Fibroblast of skin of right biceps (primary cell): ENCODE measurements around the gene TSKU.

Source experiments
- DNase-seq: peaks from one replicate; pipeline ENCODE4 v3.0.0-alpha.2; 2013

The TSKU gene

DNA sequence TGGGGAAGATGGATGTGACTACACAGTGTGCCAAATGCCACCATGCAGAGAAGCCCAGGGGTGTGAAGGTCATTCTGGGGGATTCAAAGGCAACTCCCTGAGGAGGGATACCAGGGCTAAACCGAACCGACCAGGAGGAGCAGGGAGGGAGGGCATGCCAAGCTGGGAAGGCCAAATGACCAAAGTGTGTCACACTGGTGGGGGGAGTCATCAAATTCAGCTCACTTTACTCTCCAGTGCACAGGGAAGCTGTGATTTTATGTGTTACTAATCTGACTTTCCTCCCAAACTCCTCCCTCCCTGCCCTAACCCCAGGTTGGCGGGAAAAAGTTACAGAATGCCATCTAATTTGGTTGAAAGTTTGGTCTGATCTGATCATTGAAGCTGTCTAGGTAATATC, 29.7 kb upstream of the TSKU start:
- DNase-seq: no peak

- DNase-seq: no peak
Observed at GRCh38 chr11:76753950-76754349, 29.2 kb upstream of the TSKU start.

- no peak for DNase-seq
Observed at GRCh38 chr11:76756341-76756741, 26.8 kb upstream of the TSKU start.

DNA sequence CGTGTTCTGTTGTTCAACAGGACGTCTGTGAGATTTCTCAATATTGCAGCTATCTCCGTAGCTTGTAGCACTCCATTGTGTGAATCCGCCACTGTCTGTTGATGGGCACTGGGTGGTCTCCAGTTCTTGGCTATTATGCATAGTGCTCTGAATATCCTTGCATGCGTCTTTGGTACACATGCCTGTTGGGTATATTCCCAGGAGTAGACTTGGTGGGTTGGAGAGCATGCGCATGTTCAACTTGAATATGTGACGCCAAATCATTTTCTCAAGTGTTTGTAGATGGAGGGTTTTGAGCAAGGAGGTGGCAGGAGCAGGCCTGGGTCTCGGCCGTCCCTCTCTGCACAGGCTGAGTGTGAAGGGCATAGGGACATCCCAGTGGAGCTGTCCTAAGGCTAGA, 24.8 kb upstream of the TSKU start:
- DNase-seq: no peak

DNA sequence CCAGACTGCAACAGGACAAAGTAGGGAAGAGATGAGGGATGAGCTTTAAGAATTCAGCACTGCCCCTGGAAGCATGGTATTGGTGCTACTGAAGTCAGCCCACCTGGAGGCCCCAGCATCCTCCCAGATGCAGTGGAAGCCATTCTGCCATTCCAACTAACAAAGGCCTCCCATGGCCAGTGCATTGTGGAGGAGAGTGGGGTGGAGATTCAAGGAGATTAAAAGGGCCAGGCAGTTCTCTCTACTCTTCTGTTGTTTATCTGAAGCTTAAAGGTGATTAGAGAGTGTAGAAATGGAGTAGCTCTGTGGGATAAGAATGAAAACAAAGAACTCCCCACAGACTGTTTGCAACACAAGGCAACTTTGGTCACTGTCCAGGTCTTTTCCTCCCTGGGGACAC, 24.1 kb upstream of the TSKU start:
- no peak for DNase-seq

DNA sequence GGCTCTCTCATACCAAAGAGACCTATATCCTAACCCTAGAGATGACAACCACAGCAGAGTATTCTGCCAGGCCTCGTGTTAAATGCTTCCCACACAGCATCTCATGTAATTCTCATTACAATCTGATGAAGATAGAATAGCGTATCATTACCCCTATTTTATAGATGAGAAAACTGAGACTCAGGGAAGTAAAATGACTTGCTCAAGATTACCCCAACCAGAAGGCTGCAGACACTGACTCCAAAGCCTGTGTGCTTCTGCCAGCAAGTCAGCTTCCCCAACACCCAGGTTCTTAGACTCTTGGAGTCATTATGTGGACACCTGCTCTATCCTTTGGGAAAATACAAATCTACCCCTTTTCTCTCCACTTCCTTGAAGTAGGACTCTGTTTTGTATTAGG, 23.6 kb upstream of the TSKU start:
- no peak for DNase-seq

DNA sequence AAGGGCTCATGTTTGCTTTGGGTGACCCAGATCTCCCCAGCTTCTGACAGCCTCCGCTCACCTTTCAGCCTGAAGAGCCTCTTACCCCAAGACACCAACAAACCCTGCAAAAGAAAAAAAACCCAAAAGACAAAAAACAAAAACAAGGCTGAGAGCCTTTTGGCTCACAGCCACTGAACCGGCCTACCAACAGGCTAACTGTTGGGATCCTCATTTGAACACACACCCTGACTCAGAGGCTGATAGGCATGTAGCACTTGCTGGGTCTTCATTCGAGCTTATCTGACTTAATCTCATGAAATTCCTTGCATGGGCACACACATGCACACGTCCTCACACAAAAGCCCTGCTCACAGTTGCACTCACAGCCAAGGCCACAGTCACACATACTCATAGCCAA, 22.9 kb upstream of the TSKU start:
- DNase-seq: no peak

DNA sequence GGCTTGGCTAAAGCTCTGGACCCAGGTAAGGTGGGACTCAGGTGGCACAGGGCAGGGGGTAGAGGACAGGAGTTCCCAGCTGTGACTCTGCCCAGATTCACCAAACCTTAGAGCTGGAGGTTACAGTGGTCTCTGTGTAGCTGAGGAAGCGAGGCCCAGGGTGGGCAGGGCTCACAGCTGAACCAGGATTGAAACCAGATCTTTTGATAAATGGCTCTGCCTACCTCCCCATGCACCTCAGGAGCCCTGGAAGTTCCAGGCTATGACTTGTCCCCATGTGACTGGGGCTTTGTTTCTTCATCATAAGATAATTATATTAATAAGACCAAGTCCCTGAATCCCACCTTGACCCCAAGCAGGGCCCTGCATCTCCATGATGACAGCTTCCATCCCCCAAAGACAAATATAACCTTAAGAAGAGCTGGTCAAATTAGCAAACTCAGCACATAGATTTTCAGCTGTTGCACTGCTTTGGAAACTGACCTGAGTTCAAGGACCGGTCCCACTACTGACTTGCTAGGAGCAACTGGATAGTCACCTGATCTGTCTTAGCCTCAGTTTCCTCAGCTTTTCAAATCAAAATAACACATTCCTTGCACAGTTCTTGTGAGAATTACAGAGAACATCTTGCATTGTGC, 21.3 kb upstream of the TSKU start:
- no peak for DNase-seq

GRCh38 chr11:76762356-76762752, 20.8 kb upstream of the TSKU start:
- no peak for DNase-seq

- DNase-seq: no peak
Observed at GRCh38 chr11:76762867-76763572, 20.1 kb upstream of the TSKU start.

- DNase-seq: peak; percentile 86
Observed at GRCh38 chr11:76763573-76764346, 19.4 kb upstream of the TSKU start.

DNA sequence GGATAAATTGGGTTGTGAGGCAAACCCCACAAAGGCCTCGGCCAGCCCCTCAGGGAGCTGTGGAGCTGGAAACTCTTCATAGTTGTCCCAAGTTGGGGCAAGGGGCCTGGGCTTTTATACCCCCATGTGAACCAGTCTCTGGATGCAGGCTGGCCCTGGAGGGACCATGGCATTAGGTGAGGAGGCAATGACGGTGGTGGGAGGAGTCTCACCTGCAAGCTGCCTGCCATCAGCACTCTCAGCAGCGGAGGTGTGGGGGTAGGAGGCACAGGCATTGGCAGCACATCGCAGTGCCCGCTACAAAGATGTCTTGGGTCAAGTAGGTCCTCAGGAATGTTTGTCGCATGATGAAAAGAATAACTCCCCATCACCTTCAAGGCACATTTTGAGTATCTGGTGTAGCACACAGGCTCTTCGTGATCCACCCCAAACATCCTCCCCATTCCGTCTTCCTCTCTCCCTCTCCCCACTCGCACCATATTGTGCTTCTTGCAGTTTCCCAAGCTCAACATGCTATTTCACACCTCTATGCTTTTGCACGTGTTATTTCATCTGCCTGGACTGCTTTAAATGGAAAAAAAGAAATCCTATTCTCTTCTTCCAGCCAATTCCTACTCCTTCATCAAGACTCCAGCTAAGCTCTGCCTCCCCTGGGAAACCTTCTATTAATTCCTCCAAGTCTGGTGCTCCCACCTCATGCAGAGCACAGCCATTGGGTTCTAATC, 18.1 kb upstream of the TSKU start:
- no peak for DNase-seq

GRCh38 chr11:76765863-76766350, 17.2 kb upstream of the TSKU start:
- DNase-seq: peak; percentile 62

- DNase-seq: no peak
Observed at GRCh38 chr11:76766521-76766920, 16.6 kb upstream of the TSKU start.

- no peak for DNase-seq
Observed at GRCh38 chr11:76767659-76768058, 15.5 kb upstream of the TSKU start.

DNA sequence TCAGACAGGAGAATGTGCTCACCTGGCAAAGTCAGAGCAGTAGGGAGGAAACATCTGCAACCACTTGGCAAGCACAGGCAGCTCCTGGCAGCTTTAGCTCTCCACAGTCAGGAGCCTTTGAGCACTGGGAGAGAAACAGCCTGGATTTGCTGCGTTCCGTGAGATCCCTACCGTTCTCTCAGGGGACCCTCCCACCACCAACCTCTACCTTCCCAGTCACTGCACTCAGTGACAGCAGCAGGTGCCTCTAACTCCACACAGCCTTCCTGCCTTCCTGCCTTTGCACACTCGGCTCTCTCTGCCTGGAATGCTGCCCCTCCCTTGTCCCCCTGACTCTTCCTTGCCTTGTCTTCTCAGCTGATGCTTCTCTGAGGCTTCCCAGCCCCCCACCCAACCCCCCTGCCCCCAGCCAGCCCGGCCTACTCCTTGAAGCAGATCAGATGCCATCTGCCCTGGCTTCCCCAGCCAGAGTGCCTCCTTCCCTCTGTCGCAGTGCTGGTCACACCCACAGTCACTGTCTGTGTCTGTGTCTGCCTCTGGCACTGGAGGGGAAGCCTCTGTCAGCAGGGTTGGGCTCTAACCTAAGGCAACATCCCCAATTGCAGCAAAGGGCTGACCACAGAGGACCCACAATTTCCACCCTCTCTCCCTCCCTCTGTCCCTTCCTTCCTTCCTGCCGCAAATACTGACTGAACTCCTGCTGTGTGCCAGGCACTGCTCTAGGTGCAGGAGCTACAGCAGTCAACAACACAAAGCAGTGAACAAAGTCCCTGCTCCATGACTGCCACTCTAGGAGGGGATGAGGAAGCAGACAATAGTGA, 14.9 kb upstream of the TSKU start:
- DNase-seq: peak; percentile 16

DNA sequence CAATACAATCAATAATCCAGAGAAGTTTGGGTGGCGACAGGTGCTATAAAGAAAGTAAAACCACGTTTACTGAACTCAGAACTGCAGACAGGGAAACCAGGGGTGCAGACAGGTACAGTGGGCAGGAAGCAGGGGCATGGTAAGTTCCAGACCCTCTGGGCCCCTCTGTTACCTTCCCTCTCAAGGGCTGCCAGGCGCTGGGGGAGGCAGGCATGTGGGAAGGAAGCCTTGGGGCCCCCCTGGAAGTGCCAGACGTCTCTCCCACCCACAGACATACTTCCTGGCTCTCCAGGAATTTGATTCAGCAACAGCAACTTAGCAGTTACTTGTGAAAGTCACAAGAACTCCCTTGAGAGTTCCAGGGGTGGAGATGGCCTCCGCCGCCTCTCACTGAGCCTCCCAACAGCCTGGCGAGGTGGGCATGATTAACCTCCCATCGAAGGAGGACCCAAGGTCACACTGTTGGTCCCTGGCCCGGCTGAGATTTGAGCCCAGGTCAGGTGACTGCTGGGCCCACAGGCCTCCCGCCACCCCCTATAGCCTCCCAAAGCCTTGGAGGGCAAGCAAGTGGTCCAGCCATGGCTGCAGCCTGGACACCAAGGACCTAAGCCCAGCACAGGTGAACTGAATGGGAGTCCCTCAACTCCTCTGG, 14.1 kb upstream of the TSKU start:
- peak; percentile 80 for DNase-seq

GRCh38 chr11:76769645-76770586, 13.2 kb upstream of the TSKU start:
- DNase-seq: peak; percentile 21

DNA sequence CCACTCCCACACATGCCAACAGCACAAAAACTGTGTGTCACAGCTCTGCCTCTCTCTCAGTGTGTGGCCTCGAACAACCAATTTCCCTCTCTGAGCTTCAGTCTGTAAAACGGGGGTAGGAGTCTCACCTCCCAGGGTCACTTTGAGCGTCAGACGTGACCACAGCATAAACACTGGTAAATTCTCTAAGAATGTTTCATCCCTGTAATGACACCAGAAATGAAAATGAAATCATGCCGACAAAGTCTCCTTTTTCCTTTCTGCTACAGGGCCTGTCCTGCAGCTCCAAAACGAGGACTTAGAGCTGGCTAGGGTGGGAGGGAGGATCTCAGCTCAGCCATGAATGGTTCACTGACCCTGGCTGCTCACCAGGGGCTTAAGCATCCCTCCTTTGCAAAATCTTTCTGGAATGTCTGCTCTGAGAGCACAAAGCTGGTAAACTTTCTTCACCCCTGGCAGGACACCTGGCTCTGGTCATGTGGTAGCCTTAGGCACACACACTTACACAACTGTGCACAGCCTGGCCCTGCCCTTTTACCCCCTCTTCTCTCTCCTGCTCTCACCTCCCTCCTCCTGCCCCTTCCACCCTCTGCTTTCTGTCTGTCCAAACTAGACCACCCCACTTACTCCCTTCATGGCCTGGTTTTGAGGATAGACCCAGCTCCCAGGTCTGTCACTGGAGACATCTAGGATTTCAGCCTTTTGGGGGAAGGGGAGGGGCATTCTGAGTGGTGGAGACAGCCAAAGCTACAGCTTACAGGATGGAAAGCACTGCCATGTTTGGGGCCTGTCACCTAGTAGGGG, 12.3 kb upstream of the TSKU start:
- peak; percentile 98 for DNase-seq
